Placental pericyte (primary cell): ENCODE measurements around the gene COX20. TPM values are rescaled to one million over a fixed set of nuclear protein-coding genes. Genes with fewer than 3 reads are reported as not detected.

ENCODE experiments used
- total RNA-seq: library from RNA; depleted of rRNA; stranded (reverse); fragments of >200 nt; gene quantifications from 2 replicates; pipeline ENCODE4 v1.2.3, GENCODE V29; 2012

The COX20 gene
- 14.9 and 20.2 TPM in 2 replicates for total RNA-seq

GRCh38 chr1:244835276-244836134, at the start of gene COX20:
Gene COX20, plus strand, starts transcription at chr1:244835658. Its CDS starts 57 bp downstream, at chr1:244835715.

GRCh38 chr1:244864253-244865027, 29.0 kb downstream of the COX20 start, which contains the start of gene HNRNPU:
Gene HNRNPU, minus strand, starts transcription at chr1:244864543. Its CDS starts 236 bp downstream, at chr1:244864307.

Other genes with a start within 250 kb of the COX20 start
- 34.1 and 64.1 TPM in 2 replicates for gene DESI2, start 182.5 kb upstream of the COX20 start, total RNA-seq
- gene HNRNPU, start 28.9 kb downstream of the COX20 start, total RNA-seq = 348 and 357 TPM in 2 replicates